Activated naive CD4-positive, alpha-beta T cell treated with anti-CD3 and anti-CD28 coated beads for 36 hours (primary cell): ENCODE data around the gene NAV2. TPM values are rescaled to one million over a fixed set of nuclear protein-coding genes. Genes with fewer than 3 reads are reported as not detected.

Experiments
- CTCF ChIA-PET: fragments of 350-600 bp; sonication (Branson Sonifier 250); formaldehyde crosslinking; loops from one replicate; lab custom pipeline; 2021; ENCODE audit warnings: antibody characterized with exemption; lab: Charles Lee
- DNase-seq: peaks from one replicate; pipeline ENCODE4 v3.0.0-alpha.2; 2020
- H3K27ac Mint-ChIP-seq: one replicate; pipeline ENCODE4 v1.8.0; 2021; ENCODE audit warnings: mild to moderate bottlenecking, mixed read lengths
- H3K27me3 Mint-ChIP-seq: one replicate; pipeline ENCODE4 v1.8.0; 2021; ENCODE audit warnings: low read depth, mixed read lengths
- H3K36me3 Mint-ChIP-seq: one replicate; pipeline ENCODE4 v1.8.0; 2021; ENCODE audit warnings: low read depth, mixed read lengths
- H3K4me1 Mint-ChIP-seq: one replicate; pipeline ENCODE4 v1.8.0; 2021; ENCODE audit warnings: low read depth, mixed read lengths
- H3K4me3 Mint-ChIP-seq: one replicate; pipeline ENCODE4 v1.8.0; 2021; ENCODE audit warnings: mild to moderate bottlenecking, moderate library complexity, mixed read lengths
- H3K9me3 Mint-ChIP-seq: one replicate; pipeline ENCODE4 v1.8.0; 2021; ENCODE audit warnings: mixed read lengths
- intact Hi-C: fragments of 100-400 bp; cut with micrococcal nuclease; formaldehyde crosslinking; loops from one replicate; pipeline ENCODE4 v1.15.1; 2023
- total RNA-seq, 2 experiments: library from RNA; stranded (reverse); gene quantifications; one replicate each; pipeline ENCODE4 v1.2.3, GENCODE V29; 2021

NAV2 gene
- total RNA-seq, 2 experiments from 2014 or later: 0.20 to 0.41 TPM

GRCh38 chr11:19978668-19979518 lies 266.3 kb downstream of the NAV2 start:
- H3K9me3 Mint-ChIP-seq: no peaks in the 10 kb centered on the region
- H3K27ac Mint-ChIP-seq: peak overlapping the region; percentile 32
- peaks cover 12% of the 10 kb centered on the region for H3K4me1 Mint-ChIP-seq
- peak; percentile 31 for DNase-seq
- intact Hi-C loops: no loop called here
- CTCF ChIA-PET: no interaction called here
- peaks cover 11% of the 10 kb centered on the region for H3K27me3 Mint-ChIP-seq
- no peaks in the 10 kb centered on the region for H3K36me3 Mint-ChIP-seq
- no peak overlapping the region for H3K4me3 Mint-ChIP-seq

GRCh38 chr11:19979519-19979845 lies 266.8 kb downstream of the NAV2 start:
- H3K4me3 Mint-ChIP-seq: no peak overlapping the region
- H3K36me3 Mint-ChIP-seq: no peaks in the 10 kb centered on the region

GRCh38 chr11:19980388-19980787 lies 267.8 kb downstream of the NAV2 start:
- Mint-ChIP-seq H3K4me3 (no peak overlapping the region), H3K36me3 (no peaks in the 10 kb centered on the region), H3K27ac (no peak overlapping the region), H3K4me1 (peaks cover 12% of the 10 kb centered on the region), H3K9me3 (no peaks in the 10 kb centered on the region), H3K27me3 (peaks cover 15% of the 10 kb centered on the region)
- CTCF ChIA-PET: interaction anchor here (0.6 kb wide), 1 partner anchor 114 kb away, joined by 3 read pairs; no protein-coding TSS in a partner anchor
- DNase-seq: no peak
- intact Hi-C loops: loop anchor here (10.0 kb wide), 1 partner anchor 64 kb away; no protein-coding TSS in a partner anchor

More at GRCh38 chr11:19979519-19979845, 266.8 kb downstream of the NAV2 start:
- CTCF ChIA-PET: no interaction called here
- H3K9me3 Mint-ChIP-seq: no peaks in the 10 kb centered on the region
- intact Hi-C loops: no loop called here
- H3K27ac Mint-ChIP-seq: no peak overlapping the region
- DNase-seq: no peak
- H3K27me3 Mint-ChIP-seq: peaks cover 11% of the 10 kb centered on the region
- peaks cover 12% of the 10 kb centered on the region for H3K4me1 Mint-ChIP-seq

- H3K27me3 Mint-ChIP-seq: peaks cover 15% of the 10 kb centered on the region
- H3K27ac Mint-ChIP-seq: no peak overlapping the region
- intact Hi-C loops: loop anchor here (10.0 kb wide), 1 partner anchor 64 kb away; no protein-coding TSS in a partner anchor
- no peaks in the 10 kb centered on the region for H3K36me3 Mint-ChIP-seq
- peaks cover 12% of the 10 kb centered on the region for H3K4me1 Mint-ChIP-seq
- H3K9me3 Mint-ChIP-seq: no peaks in the 10 kb centered on the region
- CTCF ChIA-PET: no interaction called here
- no peak overlapping the region for H3K4me3 Mint-ChIP-seq
- no peak for DNase-seq
These were observed 268.5 kb downstream of the NAV2 start for GRCh38 chr11:19980957-19981669.

GRCh38 chr11:19982774-19983495 lies 270.3 kb downstream of the NAV2 start:
- Mint-ChIP-seq H3K4me3 (no peak overlapping the region), H3K27ac (no peak overlapping the region), H3K9me3 (no peaks in the 10 kb centered on the region), H3K27me3 (peaks cover 15% of the 10 kb centered on the region), H3K36me3 (no peaks in the 10 kb centered on the region), H3K4me1 (peaks cover 12% of the 10 kb centered on the region)
- CTCF ChIA-PET: interaction anchor here (0.7 kb wide), 1 partner anchor 168 kb away, joined by 3 read pairs; no protein-coding TSS in a partner anchor
- no peak for DNase-seq
- intact Hi-C loops: loop anchor here (10.0 kb wide), 1 partner anchor 62 kb away; no protein-coding TSS in a partner anchor

GRCh38 chr11:19984048-19984742 lies 271.6 kb downstream of the NAV2 start:
- CTCF ChIA-PET: no interaction called here
- intact Hi-C loops: loop anchor here (10.0 kb wide), 1 partner anchor 61 kb away; no protein-coding TSS in a partner anchor
- Mint-ChIP-seq H3K36me3 (no peaks in the 10 kb centered on the region), H3K4me3 (no peak overlapping the region), H3K27me3 (peaks cover 15% of the 10 kb centered on the region), H3K9me3 (no peaks in the 10 kb centered on the region), H3K4me1 (peaks cover 3% of the 10 kb centered on the region), H3K27ac (no peak overlapping the region)
- DNase-seq: no peak

- CTCF ChIA-PET: interaction anchor here (1.3 kb wide), 1 partner anchor 143 kb away, joined by 4 read pairs; no protein-coding TSS in a partner anchor
- intact Hi-C loops: loop anchor here (10.0 kb wide), 1 partner anchor 60 kb away; no protein-coding TSS in a partner anchor
- H3K27ac Mint-ChIP-seq: no peak overlapping the region
- H3K9me3 Mint-ChIP-seq: no peaks in the 10 kb centered on the region
- no peaks in the 10 kb centered on the region for H3K36me3 Mint-ChIP-seq
- peaks cover 15% of the 10 kb centered on the region for H3K27me3 Mint-ChIP-seq
- no peak for DNase-seq
- H3K4me3 Mint-ChIP-seq: no peak overlapping the region
- no peaks in the 10 kb centered on the region for H3K4me1 Mint-ChIP-seq
These were observed 272.5 kb downstream of the NAV2 start for GRCh38 chr11:19985111-19985510.

- H3K36me3 Mint-ChIP-seq: no peaks in the 10 kb centered on the region
- CTCF ChIA-PET: no interaction called here
- no peak overlapping the region for H3K4me3 Mint-ChIP-seq
- no peaks in the 10 kb centered on the region for H3K9me3 Mint-ChIP-seq
- DNase-seq: no peak
- H3K27me3 Mint-ChIP-seq: peaks cover 12% of the 10 kb centered on the region
- intact Hi-C loops: loop anchor here (10.0 kb wide), 1 partner anchor 57 kb away; no protein-coding TSS in a partner anchor
- H3K4me1 Mint-ChIP-seq: no peaks in the 10 kb centered on the region
- H3K27ac Mint-ChIP-seq: no peak overlapping the region
These were observed 274.7 kb downstream of the NAV2 start for GRCh38 chr11:19987331-19987801.

GRCh38 chr11:19988598-19988997 lies 276.0 kb downstream of the NAV2 start:
- no peaks in the 10 kb centered on the region for H3K36me3 Mint-ChIP-seq
- intact Hi-C loops: loop anchor here (10.0 kb wide), 1 partner anchor 56 kb away; no protein-coding TSS in a partner anchor
- no peak for DNase-seq
- peaks cover 7% of the 10 kb centered on the region for H3K9me3 Mint-ChIP-seq
- no peaks in the 10 kb centered on the region for H3K4me1 Mint-ChIP-seq
- no peak overlapping the region for H3K27ac Mint-ChIP-seq
- CTCF ChIA-PET: no interaction called here
- H3K27me3 Mint-ChIP-seq: peaks cover 7% of the 10 kb centered on the region
- H3K4me3 Mint-ChIP-seq: no peak overlapping the region

- CTCF ChIA-PET: no interaction called here
- H3K36me3 Mint-ChIP-seq: no peaks in the 10 kb centered on the region
- no peak overlapping the region for H3K27ac Mint-ChIP-seq
- peaks cover 8% of the 10 kb centered on the region for H3K27me3 Mint-ChIP-seq
- intact Hi-C loops: loop anchor here (10.0 kb wide), 1 partner anchor 56 kb away; no protein-coding TSS in a partner anchor
- no peaks in the 10 kb centered on the region for H3K4me1 Mint-ChIP-seq
- no peak overlapping the region for H3K4me3 Mint-ChIP-seq
- H3K9me3 Mint-ChIP-seq: peaks cover 7% of the 10 kb centered on the region
- DNase-seq: no peak
These were observed 276.6 kb downstream of the NAV2 start for GRCh38 chr11:19989191-19989590.

GRCh38 chr11:19992162-19992561 lies 279.5 kb downstream of the NAV2 start:
- Mint-ChIP-seq H3K4me1 (no peaks in the 10 kb centered on the region), H3K27ac (no peak overlapping the region), H3K4me3 (no peak overlapping the region), H3K9me3 (peaks cover 7% of the 10 kb centered on the region), H3K27me3 (peaks cover 4% of the 10 kb centered on the region), H3K36me3 (no peaks in the 10 kb centered on the region)
- CTCF ChIA-PET: interaction anchor here (0.6 kb wide), 1 partner anchor 17 kb away, joined by 3 read pairs; no protein-coding TSS in a partner anchor
- intact Hi-C loops: no loop called here
- no peak for DNase-seq
